Mononuclear cell (primary cell): ENCODE results near the gene GMDS. TPM values are rescaled to one million over a fixed set of nuclear protein-coding genes. Genes with fewer than 3 reads are reported as not detected.

Experiments
- H3K27me3 ChIP-seq: 2 replicates; pipeline ENCODE4 v1.6.0; 2011; ENCODE audit warnings: low read length, control low read depth; ENCODE audit not compliant: insufficient read depth
- H3K4me1 ChIP-seq: 2 replicates; pipeline ENCODE4 v1.5.1; 2011; ENCODE audit warnings: mild to moderate bottlenecking, low read length, control low read depth; ENCODE audit not compliant: insufficient read depth
- H3K4me3 ChIP-seq: 2 replicates; pipeline ENCODE4 v1.5.1; 2011; ENCODE audit warnings: mild to moderate bottlenecking, low read length, moderate library complexity
- H3K9me3 ChIP-seq: 2 replicates; pipeline ENCODE4 v1.5.1; 2011; ENCODE audit warnings: low read depth, mild to moderate bottlenecking, control low read depth, low read length
- total RNA-seq: library from RNA; depleted of rRNA; stranded (reverse); fragments of >200 nt; gene quantifications from one replicate; pipeline ENCODE4 v1.2.3, GENCODE V29; 2012

The GMDS gene
- total RNA-seq, 1 donor = 10.6 TPM

DNA sequence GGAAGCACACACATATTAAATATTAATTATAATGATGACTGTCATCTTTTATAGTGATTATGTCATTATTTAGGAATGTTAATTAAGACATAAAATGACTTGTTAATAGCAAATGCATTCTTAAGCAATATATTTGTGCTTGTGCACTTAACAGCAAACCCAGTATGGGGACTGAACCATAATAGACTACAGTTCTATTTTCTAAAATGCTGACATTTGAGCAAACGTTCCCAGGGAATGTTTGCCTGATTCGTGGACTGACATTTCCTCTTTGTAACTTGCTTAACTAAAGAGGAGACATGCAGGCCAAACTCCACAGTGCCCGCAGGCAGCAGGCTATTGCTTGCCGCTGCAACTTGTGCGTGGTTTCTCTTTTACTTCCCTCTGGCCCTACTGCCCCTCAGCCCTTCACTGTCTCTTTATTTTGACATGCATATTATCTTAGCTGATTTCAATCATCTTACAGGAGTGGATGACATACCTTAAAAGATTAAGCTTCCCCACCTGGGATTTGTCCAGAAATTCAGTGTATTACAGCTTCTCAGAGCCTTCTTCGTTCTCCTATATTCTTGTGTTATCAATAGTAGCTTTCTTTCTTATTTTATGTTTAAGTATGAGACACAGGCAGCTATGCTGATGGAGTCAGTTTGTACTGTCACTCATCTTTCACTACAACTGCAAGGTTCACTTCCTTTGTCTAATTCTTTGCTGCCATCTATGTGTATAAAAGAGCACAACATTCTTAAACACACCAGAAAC is 141.5 kb downstream of the GMDS start:
- Histone ChIP-seq H3K4me1 (peaks cover 3% of the 10 kb centered on the region), H3K27me3 (no peaks in the 10 kb centered on the region), H3K9me3 (no peaks in the 10 kb centered on the region), H3K4me3 (no peak overlapping the region)

DNA sequence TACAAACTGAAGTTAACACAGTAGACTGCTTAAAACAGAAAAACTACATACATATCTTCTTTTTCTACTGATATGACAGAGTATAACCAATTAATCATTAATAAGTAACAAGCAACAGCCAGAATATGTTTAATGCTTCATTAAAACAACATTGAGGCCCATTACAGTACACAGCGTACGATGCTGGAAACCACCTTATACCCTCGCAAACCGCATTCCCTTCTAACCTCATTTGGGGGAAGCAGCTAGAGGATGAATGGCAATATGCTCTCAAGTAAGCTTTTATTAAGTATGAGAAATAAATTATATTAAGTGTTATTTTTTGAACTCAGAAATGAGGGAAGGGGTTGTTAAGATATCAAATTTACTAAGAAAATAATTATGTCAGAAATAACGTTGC is 142.4 kb downstream of the GMDS start:
- no peaks in the 10 kb centered on the region for H3K27me3 ChIP-seq
- H3K4me3 ChIP-seq = no peak overlapping the region
- H3K4me1 ChIP-seq = peaks cover 3% of the 10 kb centered on the region
- H3K9me3 ChIP-seq = no peaks in the 10 kb centered on the region

DNA sequence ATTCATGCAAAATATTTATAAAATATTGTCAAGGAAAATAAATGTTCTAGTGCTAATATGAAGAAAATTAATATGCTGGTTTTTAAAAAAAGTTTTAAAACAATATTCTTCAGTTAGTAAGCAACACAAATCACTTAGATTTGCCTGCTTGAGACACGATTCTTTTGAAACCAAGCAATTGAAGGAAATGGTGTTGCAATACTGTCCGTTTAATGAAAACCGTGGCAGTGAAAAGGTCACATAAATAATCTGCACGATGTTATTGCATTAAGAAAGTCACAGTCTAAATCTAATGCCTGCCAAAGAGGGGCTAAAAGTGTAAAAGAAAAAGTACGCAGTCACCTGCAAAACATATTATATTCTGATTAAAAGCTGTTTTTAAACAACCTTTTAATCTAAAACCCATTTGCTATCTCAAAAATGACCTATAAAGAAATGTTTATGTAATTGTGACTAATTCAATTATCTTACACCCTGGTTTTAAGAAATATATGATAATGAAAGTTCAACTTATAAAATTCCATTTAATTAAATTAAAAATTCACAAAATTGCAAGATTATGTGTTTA is 143.0 kb downstream of the GMDS start:
- H3K4me3 ChIP-seq = no peak overlapping the region
- no peaks in the 10 kb centered on the region for H3K27me3 ChIP-seq
- peaks cover 3% of the 10 kb centered on the region for H3K4me1 ChIP-seq
- no peaks in the 10 kb centered on the region for H3K9me3 ChIP-seq

DNA sequence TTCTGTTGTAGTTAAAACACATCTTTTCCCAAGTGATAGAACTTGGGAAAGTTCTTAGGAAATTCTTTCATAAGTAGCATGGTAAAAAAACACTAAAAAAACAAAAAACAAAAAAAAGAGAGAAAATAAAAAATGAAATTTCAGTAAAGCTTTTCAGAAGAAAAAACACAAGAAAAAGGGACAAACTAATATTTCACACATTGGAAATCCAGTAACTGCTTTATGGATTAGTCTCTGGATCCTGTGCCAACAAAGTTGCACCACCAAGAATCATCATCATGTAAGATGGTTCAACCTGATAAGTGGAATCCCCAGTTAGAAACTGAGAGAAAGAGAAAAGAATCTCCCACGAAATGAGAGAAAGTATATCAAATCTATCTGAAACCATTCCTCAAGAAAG is 144.2 kb downstream of the GMDS start:
- peaks cover 3% of the 10 kb centered on the region for H3K4me1 ChIP-seq
- no peaks in the 10 kb centered on the region for H3K27me3 ChIP-seq
- no peaks in the 10 kb centered on the region for H3K9me3 ChIP-seq
- H3K4me3 ChIP-seq = no peak overlapping the region

DNA sequence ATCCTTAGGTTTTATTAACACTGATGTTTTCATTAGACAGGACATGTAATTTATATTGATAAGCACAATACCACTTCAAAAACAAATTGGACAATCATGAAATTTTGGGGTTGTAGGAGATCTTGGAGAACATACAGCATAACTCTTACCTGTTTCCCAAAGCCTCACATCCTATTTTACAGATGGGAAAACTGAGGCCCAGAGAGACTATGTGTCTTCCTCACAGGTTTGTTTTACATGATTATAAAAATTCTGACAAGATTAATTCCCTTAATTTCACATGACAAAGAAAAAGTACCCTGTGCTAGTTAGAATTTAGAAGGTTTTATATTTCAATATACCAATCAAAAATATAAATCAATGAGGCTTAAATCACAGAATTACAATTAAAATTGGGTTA is 145.5 kb downstream of the GMDS start:
- H3K9me3 ChIP-seq = no peaks in the 10 kb centered on the region
- H3K4me1 ChIP-seq = peaks cover 3% of the 10 kb centered on the region
- H3K27me3 ChIP-seq = no peaks in the 10 kb centered on the region
- H3K4me3 ChIP-seq = no peak overlapping the region

DNA sequence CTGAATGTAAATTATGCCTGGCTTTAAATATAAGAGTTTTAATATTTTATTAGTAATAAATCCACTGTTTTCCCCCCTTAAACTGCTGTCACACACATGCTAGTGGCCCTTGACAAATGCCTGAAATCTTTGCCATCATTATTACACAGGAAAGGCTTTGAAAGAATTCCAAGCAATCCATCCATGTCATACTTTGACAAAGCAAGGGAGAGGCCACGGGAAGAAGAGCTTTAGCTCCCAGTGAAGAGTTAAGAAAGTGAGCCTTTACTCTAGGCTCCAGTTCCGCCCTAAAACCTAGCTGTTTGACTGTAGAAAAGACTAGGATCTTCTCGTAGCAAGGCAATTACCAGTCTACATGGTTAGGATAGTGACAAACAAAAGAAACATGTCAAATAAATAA is 147.9 kb downstream of the GMDS start:
- H3K4me3 ChIP-seq = no peak overlapping the region
- H3K27me3 ChIP-seq = no peaks in the 10 kb centered on the region
- no peaks in the 10 kb centered on the region for H3K4me1 ChIP-seq
- no peaks in the 10 kb centered on the region for H3K9me3 ChIP-seq

GRCh38 chr6:2094642-2095041 is 150.8 kb downstream of the GMDS start:
- no peaks in the 10 kb centered on the region for H3K4me1 ChIP-seq
- H3K4me3 ChIP-seq = no peak overlapping the region
- no peaks in the 10 kb centered on the region for H3K27me3 ChIP-seq
- no peaks in the 10 kb centered on the region for H3K9me3 ChIP-seq

DNA sequence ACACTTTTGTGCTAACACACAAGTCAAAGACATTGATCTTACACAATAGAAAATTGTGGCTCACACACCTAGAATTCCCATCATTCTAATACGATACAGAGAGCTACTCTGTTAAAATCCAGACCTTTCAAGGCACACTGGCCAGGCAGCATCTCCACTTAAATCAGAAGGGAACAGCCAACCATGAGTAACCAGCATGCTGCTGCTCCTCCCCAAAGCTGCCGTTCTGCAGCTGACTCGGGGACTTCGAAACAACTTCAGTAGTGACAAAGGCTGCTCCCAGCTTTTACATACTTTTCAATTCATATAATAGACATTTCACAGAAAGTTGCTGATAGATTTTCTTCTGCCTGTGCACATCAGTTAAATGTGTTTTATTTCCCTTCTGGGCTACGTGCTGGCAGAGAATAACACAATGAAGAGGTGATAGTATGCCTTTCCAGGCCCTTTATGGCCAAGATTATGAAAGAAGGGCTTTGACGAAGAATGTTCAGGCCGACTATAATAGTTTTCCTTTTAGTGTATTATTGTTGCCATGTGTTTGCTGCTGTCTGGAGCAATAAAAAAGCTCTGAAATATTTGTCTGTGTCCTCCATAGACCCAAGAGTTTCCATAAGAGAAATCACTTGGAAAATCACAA is 159.0 kb downstream of the GMDS start:
- no peak overlapping the region for H3K4me3 ChIP-seq
- no peaks in the 10 kb centered on the region for H3K27me3 ChIP-seq
- no peaks in the 10 kb centered on the region for H3K4me1 ChIP-seq
- no peaks in the 10 kb centered on the region for H3K9me3 ChIP-seq

- Histone ChIP-seq H3K4me1 (no peaks in the 10 kb centered on the region), H3K9me3 (peaks cover under 1% of the 10 kb centered on the region), H3K4me3 (no peak overlapping the region), H3K27me3 (no peaks in the 10 kb centered on the region)
Observed at GRCh38 chr6:2085657-2086056, 159.7 kb downstream of the GMDS start.

DNA sequence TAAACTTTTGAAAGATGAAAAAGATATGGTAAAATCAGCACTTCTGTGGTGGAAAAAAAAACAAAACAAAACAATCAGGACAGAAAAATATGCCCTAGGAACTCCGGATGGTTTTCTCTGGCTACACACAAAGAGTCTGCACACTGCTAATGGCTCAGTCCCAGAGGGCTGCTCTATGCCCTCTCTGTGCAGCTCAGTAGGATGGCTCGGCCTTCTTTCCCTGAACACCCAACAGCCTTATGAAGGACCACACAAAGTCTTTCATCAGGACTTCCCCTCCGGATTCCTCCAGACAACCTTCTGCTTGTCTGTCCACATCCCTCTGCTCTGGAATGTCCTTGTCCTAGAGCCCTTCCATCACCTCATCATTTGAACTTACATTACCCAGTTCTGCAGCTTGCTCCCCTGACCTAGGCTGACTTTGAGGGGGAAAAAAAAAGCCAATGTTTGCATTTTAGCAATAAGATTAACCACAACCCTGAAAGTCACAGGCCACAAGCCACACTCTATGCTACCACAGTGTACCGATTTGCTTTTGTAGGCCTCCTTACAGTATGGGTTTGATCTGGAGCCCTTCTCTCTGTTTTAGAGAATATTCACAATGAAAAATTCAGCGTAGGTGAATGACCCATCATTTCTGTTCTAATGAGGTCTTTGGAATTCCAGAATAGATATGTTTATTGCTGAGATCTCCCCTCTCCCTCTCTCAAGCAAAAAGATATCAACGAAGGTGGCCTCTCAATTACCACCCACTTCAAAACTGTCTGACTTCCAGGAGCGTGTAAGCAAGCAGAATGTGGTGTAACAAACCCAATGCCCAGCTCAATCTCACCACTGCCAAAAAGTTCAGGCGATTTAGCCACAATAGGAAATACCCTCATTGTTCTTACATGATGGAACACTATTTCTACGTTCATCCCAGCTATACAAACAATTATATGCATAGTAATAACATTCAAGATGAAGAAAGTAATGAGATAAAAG is 164.0 kb downstream of the GMDS start:
- no peaks in the 10 kb centered on the region for H3K4me1 ChIP-seq
- no peaks in the 10 kb centered on the region for H3K27me3 ChIP-seq
- peaks cover 17% of the 10 kb centered on the region for H3K9me3 ChIP-seq
- H3K4me3 ChIP-seq = no peak overlapping the region

DNA sequence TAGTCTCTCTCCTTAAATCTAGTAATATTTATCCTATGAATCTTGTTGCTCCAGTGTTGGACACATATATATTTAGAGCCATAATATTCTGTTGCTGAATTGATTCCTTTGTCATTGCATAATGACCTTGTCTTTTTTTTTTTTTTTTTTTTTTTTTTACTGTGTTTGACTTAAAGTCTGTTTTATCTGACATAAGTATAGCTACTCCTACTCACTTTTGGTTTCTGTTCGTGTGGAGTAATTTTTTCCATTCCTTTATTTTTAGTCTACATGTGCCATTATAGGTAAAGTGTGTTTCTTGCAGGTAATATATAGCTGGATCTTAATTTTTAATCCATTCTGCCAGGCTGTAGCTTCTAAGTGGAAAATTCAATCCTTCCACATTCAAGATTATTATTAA is 166.5 kb downstream of the GMDS start:
- peaks cover 17% of the 10 kb centered on the region for H3K9me3 ChIP-seq
- H3K27me3 ChIP-seq = no peaks in the 10 kb centered on the region
- H3K4me1 ChIP-seq = no peaks in the 10 kb centered on the region
- no peak overlapping the region for H3K4me3 ChIP-seq

GRCh38 chr6:2077826-2078225 is 167.6 kb downstream of the GMDS start:
- Histone ChIP-seq H3K27me3 (no peaks in the 10 kb centered on the region), H3K4me3 (no peak overlapping the region), H3K4me1 (no peaks in the 10 kb centered on the region), H3K9me3 (peaks cover 17% of the 10 kb centered on the region)

DNA sequence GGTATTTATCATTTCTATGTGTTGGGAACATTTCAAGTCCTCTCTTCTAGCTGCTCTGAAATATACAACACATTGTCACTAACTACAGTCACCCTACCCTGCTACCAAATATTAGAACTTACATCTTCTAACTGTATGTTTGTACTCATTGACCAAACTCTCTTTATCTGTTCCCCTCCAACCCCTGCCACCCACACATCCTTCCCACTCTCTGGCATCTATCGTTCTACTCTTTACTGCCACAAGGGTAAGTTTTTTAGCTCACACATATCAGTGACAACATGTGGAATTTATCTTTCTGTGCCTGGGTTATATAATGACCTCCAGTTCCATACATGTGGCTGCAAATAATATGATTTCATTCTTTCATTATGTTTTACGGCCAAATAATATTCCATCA is 171.9 kb downstream of the GMDS start:
- no peaks in the 10 kb centered on the region for H3K9me3 ChIP-seq
- no peak overlapping the region for H3K4me3 ChIP-seq
- no peaks in the 10 kb centered on the region for H3K27me3 ChIP-seq
- no peaks in the 10 kb centered on the region for H3K4me1 ChIP-seq

GRCh38 chr6:2072453-2072852 is 173.0 kb downstream of the GMDS start:
- Histone ChIP-seq H3K4me1 (no peaks in the 10 kb centered on the region), H3K4me3 (no peak overlapping the region), H3K9me3 (no peaks in the 10 kb centered on the region), H3K27me3 (no peaks in the 10 kb centered on the region)

DNA sequence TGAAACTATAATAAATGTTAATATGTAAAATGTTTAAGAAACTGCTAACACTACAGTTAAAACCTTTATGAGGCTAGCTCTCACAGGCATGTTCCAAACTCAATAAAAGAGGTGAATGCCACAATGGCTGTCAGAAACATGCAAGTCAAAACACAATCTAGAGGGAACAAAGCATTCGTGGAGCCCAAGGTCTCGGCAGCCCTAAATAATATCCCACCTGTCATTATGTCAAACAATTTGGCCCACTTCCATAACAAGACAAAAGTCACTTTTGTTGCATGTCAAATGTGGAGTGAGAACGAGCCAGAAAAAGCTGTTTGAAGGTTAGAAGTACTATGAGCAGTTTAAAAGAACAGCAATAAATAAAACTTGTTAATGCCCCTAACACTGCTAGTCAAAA is 181.9 kb downstream of the GMDS start:
- Histone ChIP-seq H3K4me3 (no peak overlapping the region), H3K27me3 (no peaks in the 10 kb centered on the region), H3K9me3 (no peaks in the 10 kb centered on the region), H3K4me1 (no peaks in the 10 kb centered on the region)
